ENCODE results near the gene COX6A2.
A peak's percentile ranks its signal among the peaks of the same experiment; 100 is the strongest.
"Not testable (repeated sequence)": the region's sequence is repeated elsewhere in the genome, so short reads cannot be mapped to it uniquely, and the experiment has no call there.

COX6A2 gene

GRCh38 chr16:31461921-31462804 is 34.0 kb upstream of the COX6A2 start:
- DNase-seq (ENCODE audit: low read depth): no peak

GRCh38 chr16:31461201-31461920 is 33.2 kb upstream of the COX6A2 start:
- no peak for DNase-seq (ENCODE audit: low read depth)

GRCh38 chr16:31460582-31461002 is 32.4 kb upstream of the COX6A2 start:
- DNase-seq (ENCODE audit: low read depth): no peak

GRCh38 chr16:31459687-31460581 is 31.8 kb upstream of the COX6A2 start:
- peak; percentile 100 for DNase-seq (ENCODE audit: low read depth)

GRCh38 chr16:31458844-31459686 is 30.9 kb upstream of the COX6A2 start, which contains the start of gene ARMC5:
Gene ARMC5 (plus strand): TSS chr16:31459501. CDS start chr16:31459525, 24 bp downstream.
- peak; percentile 89 for DNase-seq (ENCODE audit: low read depth)

GRCh38 chr16:31458073-31458843 is 30.1 kb upstream of the COX6A2 start:
- DNase-seq (ENCODE audit: low read depth): no peak

- no peak for DNase-seq (ENCODE audit: low read depth)
Measured at GRCh38 chr16:31456988-31457360, 28.8 kb upstream of the COX6A2 start.

- no peak for DNase-seq (ENCODE audit: low read depth)
Measured at GRCh38 chr16:31455601-31456314, 27.6 kb upstream of the COX6A2 start.

GRCh38 chr16:31453255-31454204 is 25.4 kb upstream of the COX6A2 start:
- no peak for DNase-seq (ENCODE audit: low read depth)

- DNase-seq (ENCODE audit: low read depth): no peak
Measured at GRCh38 chr16:31452631-31453106, 24.5 kb upstream of the COX6A2 start.

- no peak for DNase-seq (ENCODE audit: low read depth)
Measured at GRCh38 chr16:31451681-31452351, 23.7 kb upstream of the COX6A2 start.

- DNase-seq (ENCODE audit: low read depth): no peak
Measured at GRCh38 chr16:31451201-31451600, 23.0 kb upstream of the COX6A2 start.

- not testable (repeated sequence) for DNase-seq (ENCODE audit: low read depth)
Measured at GRCh38 chr16:31445931-31446330, 17.8 kb upstream of the COX6A2 start.

GRCh38 chr16:31441956-31442355 is 13.8 kb upstream of the COX6A2 start:
- no peak for DNase-seq (ENCODE audit: low read depth)

- no peak for DNase-seq (ENCODE audit: low read depth)
Measured at GRCh38 chr16:31440516-31441184, 12.5 kb upstream of the COX6A2 start.

- no peak for DNase-seq (ENCODE audit: low read depth)
Measured at GRCh38 chr16:31439519-31439918, 11.4 kb upstream of the COX6A2 start.

- DNase-seq (ENCODE audit: low read depth): not testable (repeated sequence)
Measured at GRCh38 chr16:31439023-31439422, 10.9 kb upstream of the COX6A2 start.
